Measurements from ENCODE around the gene ETS2.

- no peak for TF ChIP-seq ZNF274 (IDR thresholded peaks at IDR 0.05; ENCODE audit: low read depth, low read length)
- TF ChIP-seq YY1 (IDR thresholded peaks at IDR 0.05; ENCODE audit: insufficient read depth, insufficient read length): no peak
- TF ChIP-seq SUZ12 (IDR thresholded peaks at IDR 0.05; ENCODE audit: extremely low read depth, insufficient read depth, insufficient read length): no peak
These were observed 618 bp downstream of the ETS2 start for GRCh38 chr21:38806153-38806941.

Measured in NT2/D1 (cell line).